Stimulated activated CD8-positive, alpha-beta memory T cell treated with anti-CD3 and anti-CD28 coated beads, Interleukin-2, amount 100 ng/mL, for 48 hours (primary cell): ENCODE measurements around the gene FXYD7.
"Not testable (repeated sequence)": the region's sequence is repeated elsewhere in the genome, so short reads cannot be mapped to it uniquely, and the experiment has no call there.

Experiments used
- DNase-seq, 2 donors: peaks; one replicate each; pipeline ENCODE4 v3.0.0-alpha.2; 2020; ENCODE audit warnings: low read depth in 2 of 2

Gene FXYD7

GRCh38 chr19:35126624-35126959 is 16.5 kb upstream of the FXYD7 start:
- no peak for DNase-seq

GRCh38 chr19:35127871-35128270 is 15.2 kb upstream of the FXYD7 start:
- DNase-seq, result no peak

- no peak for DNase-seq
These were observed 14.5 kb upstream of the FXYD7 start for GRCh38 chr19:35128398-35129057.

GRCh38 chr19:35129724-35130274 is 13.3 kb upstream of the FXYD7 start:
- DNase-seq, result not testable (repeated sequence)

- no peak for DNase-seq
These were observed 12.0 kb upstream of the FXYD7 start for GRCh38 chr19:35130761-35131720.

- no peak for DNase-seq
These were observed 10.8 kb upstream of the FXYD7 start for GRCh38 chr19:35132254-35132653.

- DNase-seq, result no peak
These were observed 9.2 kb upstream of the FXYD7 start for GRCh38 chr19:35133826-35134225.

GRCh38 chr19:35134601-35135242 is 8.3 kb upstream of the FXYD7 start, which contains the start of gene LGI4:
Gene LGI4, minus strand, starts transcription at chr19:35135059. Its CDS starts 379 bp downstream, at chr19:35134680.
- no peak for DNase-seq

- DNase-seq, result peak; percentile 50 to 56
These were observed 7.6 kb upstream of the FXYD7 start for GRCh38 chr19:35135389-35135909.

GRCh38 chr19:35136231-35136630 is 6.8 kb upstream of the FXYD7 start:
- DNase-seq, result no peak

- no peak for DNase-seq
These were observed 5.9 kb upstream of the FXYD7 start for GRCh38 chr19:35136977-35137702.

GRCh38 chr19:35138305-35138892 is 4.7 kb upstream of the FXYD7 start, which contains the start of gene FXYD1:
Gene FXYD1, plus strand, starts transcription at chr19:35138824. Its CDS starts 1,256 bp downstream, at chr19:35140080.
- no peak for DNase-seq

GRCh38 chr19:35140207-35140961 is 2.7 kb upstream of the FXYD7 start:
- DNase-seq, result no peak

- DNase-seq, result peak; percentile 97 to 98
These were observed 1.9 kb upstream of the FXYD7 start for GRCh38 chr19:35140962-35141836.

GRCh38 chr19:35141837-35142605 is 1.0 kb upstream of the FXYD7 start:
- DNase-seq, result no peak

GRCh38 chr19:35142606-35143230 is 337 bp upstream of the FXYD7 start:
- DNase-seq, result peak; percentile 47 to 60

GRCh38 chr19:35143818-35144217 is 763 bp downstream of the FXYD7 start:
- DNase-seq, result no peak

- no peak for DNase-seq
These were observed 1.2 kb downstream of the FXYD7 start for GRCh38 chr19:35144259-35144599.
